RWPE1 (cell line): ENCODE data around the gene SELENOO.

ENCODE experiments used
- CTCF ChIA-PET: fragments of 350-600 bp; sonication (Branson Sonifier 250); formaldehyde crosslinking; extraction: SDS; loops from one replicate; lab custom pipeline; 2021; lab: Yijun Ruan, JAX
- POLR2A ChIA-PET: fragments of 400-600 bp; formaldehyde crosslinking; extraction: SDS; loops from one replicate; lab custom pipeline; 2020; ENCODE audit warnings: antibody characterized with exemption; ENCODE audit not compliant: low non-redundant PET; lab: Yijun Ruan, JAX
- DNase-seq: peaks from one replicate; pipeline ENCODE4 v3.0.0; 2012; ENCODE audit warnings: low spot score
- H3K27ac ChIP-seq: fragments of 450-650 bp; 2 replicates; pipeline ENCODE4 v1.5.1; 2017
- CTCF ChIP-seq: fragments of 450-650 bp; conservative IDR thresholded peaks from 2 replicates; pipeline ENCODE4 v1.5.1; 2017; ENCODE audit warnings: low read depth, mild to moderate bottlenecking

SELENOO gene

GRCh38 chr22:50244420-50245213 lies 43.8 kb downstream of the SELENOO start, which contains the start of gene TUBGCP6:
Gene TUBGCP6 (minus strand): TSS chr22:50245023. CDS start chr22:50244459, 564 bp downstream.
- H3K27ac ChIP-seq, result peak within 1 kb of the TSS; percentile 89
- no peak for TF ChIP-seq CTCF
- peak; percentile 72 for DNase-seq
- CTCF ChIA-PET, result interaction anchor here (0.6 kb wide), 1 partner anchor 415 kb away, joined by 3 read pairs; no protein-coding TSS in a partner anchor
- POLR2A ChIA-PET, result no interaction called here

- POLR2A ChIA-PET, result no interaction called here
- H3K27ac ChIP-seq, result peak overlapping the region; percentile 89
- CTCF ChIA-PET, result interaction anchor here (0.7 kb wide), 2 partner anchors 11 to 220 kb away, joined by 3 to 4 read pairs; no protein-coding TSS in a partner anchor
- DNase-seq, result no peak
- TF ChIP-seq CTCF, result no peak
Measured at GRCh38 chr22:50245214-50246072, 44.6 kb downstream of the SELENOO start.

GRCh38 chr22:50246242-50247175 lies 45.7 kb downstream of the SELENOO start:
- no peak for DNase-seq
- ChIA-PET CTCF (interaction anchor here (0.7 kb wide), 1 partner anchor 10 kb away, joined by 4 read pairs; no protein-coding TSS in a partner anchor), POLR2A (no interaction called here)
- peak overlapping the region; percentile 89 for H3K27ac ChIP-seq
- no peak for TF ChIP-seq CTCF

GRCh38 chr22:50247748-50248147 lies 46.9 kb downstream of the SELENOO start:
- peak; percentile 59 for DNase-seq
- ChIA-PET CTCF (no interaction called here), POLR2A (no interaction called here)
- no peak for TF ChIP-seq CTCF
- H3K27ac ChIP-seq, result peak overlapping the region; percentile 89

- POLR2A ChIA-PET, result no interaction called here
- TF ChIP-seq CTCF, result no peak
- CTCF ChIA-PET, result no interaction called here
- H3K27ac ChIP-seq, result peak overlapping the region; percentile 89
- DNase-seq, result no peak
Measured at GRCh38 chr22:50248196-50249081, 47.6 kb downstream of the SELENOO start.
